AG10803 (cell line): Measurements from ENCODE around the gene GDF7.
"Not testable (repeated sequence)": the region's sequence is repeated elsewhere in the genome, so short reads cannot be mapped to it uniquely, and the experiment has no call there.

Source experiments
- DNase-seq: peaks from one replicate; pipeline ENCODE4 v3.0.0; 2010; ENCODE audit warnings: low read depth
- H3K4me3 ChIP-seq: 2 replicates; pipeline ENCODE4 v1.5.1; 2011; ENCODE audit warnings: mild to moderate bottlenecking, low read length, control low read depth
- TF ChIP-seq, protein P1 (sequence below): conservative IDR thresholded peaks from 2 replicates; pipeline ENCODE4 v1.5.1; 2011; ENCODE audit warnings: mild to moderate bottlenecking, low read length, control low read depth, inconsistent platforms

Gene GDF7

DNA sequence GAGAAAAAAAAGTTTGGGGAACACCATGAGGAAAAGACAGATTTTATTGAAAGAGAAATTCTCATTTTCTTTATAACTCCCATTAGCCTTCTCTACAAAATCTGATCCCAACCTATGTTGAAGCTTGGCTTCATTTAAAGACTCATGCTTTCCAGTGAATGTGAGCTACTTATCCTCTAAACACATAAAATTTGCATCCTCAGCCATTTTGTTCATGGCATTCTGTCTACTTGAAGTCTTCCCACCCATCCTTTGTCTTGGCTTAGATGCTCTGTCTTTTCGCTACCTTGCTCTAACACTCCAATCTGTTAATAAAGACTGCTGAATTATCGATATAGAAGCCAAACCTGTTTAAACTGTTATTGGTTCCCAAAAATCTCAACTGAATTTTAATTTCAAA is 39.3 kb downstream of the GDF7 start:
- TF ChIP-seq, protein P1, sequence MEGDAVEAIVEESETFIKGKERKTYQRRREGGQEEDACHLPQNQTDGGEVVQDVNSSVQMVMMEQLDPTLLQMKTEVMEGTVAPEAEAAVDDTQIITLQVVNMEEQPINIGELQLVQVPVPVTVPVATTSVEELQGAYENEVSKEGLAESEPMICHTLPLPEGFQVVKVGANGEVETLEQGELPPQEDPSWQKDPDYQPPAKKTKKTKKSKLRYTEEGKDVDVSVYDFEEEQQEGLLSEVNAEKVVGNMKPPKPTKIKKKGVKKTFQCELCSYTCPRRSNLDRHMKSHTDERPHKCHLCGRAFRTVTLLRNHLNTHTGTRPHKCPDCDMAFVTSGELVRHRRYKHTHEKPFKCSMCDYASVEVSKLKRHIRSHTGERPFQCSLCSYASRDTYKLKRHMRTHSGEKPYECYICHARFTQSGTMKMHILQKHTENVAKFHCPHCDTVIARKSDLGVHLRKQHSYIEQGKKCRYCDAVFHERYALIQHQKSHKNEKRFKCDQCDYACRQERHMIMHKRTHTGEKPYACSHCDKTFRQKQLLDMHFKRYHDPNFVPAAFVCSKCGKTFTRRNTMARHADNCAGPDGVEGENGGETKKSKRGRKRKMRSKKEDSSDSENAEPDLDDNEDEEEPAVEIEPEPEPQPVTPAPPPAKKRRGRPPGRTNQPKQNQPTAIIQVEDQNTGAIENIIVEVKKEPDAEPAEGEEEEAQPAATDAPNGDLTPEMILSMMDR: no peak
- no peak overlapping the region for H3K4me3 ChIP-seq
- no peak for DNase-seq

DNA sequence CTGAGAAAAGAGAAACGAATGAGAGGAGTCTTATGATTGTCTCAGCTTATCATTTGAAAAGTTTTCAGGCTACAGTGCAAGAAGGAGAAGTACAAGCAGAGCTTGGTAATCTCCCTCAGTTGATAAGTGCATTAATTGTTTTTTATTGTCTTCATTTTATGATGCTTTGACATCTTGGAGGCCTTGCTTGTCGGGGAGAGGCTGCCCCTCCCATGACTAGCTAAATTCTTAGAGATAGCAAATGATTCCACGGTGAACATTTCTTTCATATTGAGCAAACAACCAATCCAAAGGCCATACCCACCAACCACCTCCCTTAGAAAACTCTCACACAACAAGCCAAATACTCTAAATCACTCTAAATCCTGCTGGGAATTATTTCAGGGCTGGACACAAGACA is 39.8 kb downstream of the GDF7 start:
- H3K4me3 ChIP-seq: no peak overlapping the region
- DNase-seq: no peak
- TF ChIP-seq, protein P1: no peak

DNA sequence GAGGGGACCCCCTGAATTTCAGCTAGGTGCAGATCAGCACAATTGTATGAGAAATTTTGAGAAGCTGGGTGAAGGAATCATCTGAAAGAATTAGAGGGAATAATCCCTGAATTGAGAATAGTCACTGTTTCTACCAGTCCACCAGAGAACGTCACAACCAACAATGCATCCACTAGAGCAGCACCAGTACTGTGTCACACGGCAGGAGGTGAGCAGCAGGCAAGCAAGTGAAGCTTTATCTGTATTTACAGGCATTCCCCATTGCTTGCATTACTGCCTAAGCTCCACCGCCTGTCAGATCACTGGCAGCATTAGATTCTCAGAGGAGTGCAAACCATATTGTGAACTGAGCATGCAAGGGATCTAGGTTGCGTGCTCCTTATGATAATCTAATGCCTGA is 40.7 kb downstream of the GDF7 start:
- TF ChIP-seq, protein P1: no peak
- no peak overlapping the region for H3K4me3 ChIP-seq
- no peak for DNase-seq

DNA sequence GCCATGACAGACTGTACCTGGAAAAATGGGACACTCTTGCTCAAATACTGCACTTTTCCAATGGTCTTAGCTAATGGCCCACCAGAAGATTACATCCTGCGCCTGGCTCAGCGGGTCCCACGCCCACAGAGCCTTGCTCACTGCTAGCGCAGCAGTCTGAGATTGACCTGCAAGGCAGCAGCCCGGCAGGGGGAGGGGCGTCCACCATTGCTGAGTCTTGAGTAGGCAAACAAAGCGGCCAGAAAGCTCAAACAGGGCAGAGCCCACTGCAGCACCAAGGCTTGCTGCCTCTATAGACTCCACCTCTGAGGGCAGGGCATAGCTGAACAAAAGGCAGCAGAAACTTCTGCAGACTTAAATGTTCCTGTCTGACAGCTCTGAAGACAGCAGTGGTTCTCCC is 44.7 kb downstream of the GDF7 start:
- DNase-seq, H3K4me3 ChIP-seq: not testable (repeated sequence)

DNA sequence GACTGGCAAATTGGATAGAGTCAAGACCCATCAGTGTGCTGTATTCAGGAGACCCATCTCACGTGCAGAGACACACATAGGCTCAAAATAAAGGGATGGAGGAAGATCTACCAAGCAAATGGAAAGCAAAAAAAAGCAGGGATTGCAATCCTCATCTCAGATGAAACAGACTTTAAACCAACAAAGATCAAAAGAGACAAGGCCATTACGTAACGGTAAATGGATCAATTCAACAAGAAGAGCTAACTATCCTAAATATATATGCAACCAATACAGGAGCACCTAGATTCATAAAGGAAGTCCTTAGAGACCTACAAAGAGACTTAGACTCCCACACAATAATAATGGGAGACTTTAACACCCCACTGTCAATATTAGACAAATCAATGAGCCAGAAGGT is 46.6 kb downstream of the GDF7 start:
- H3K4me3 ChIP-seq, DNase-seq: not testable (repeated sequence)

DNA sequence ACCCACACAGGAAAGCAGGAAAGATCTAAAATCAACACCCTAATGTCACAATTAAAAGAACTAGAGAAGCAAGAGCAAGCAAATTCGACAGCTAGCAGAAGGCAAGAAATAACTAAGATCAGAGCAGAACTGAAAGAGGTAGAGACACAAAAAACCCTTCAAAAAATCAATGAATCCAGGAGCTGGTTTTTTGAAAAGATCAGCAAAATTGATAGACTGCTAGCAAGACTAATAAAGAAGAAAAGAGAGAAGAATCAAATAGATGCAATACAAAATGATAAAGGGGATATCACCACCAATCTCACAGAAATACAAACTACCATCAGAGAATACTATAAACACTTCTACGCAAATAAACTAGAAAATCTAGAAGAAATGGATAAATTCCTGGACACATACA is 47.5 kb downstream of the GDF7 start:
- DNase-seq, H3K4me3 ChIP-seq: not testable (repeated sequence)

DNA sequence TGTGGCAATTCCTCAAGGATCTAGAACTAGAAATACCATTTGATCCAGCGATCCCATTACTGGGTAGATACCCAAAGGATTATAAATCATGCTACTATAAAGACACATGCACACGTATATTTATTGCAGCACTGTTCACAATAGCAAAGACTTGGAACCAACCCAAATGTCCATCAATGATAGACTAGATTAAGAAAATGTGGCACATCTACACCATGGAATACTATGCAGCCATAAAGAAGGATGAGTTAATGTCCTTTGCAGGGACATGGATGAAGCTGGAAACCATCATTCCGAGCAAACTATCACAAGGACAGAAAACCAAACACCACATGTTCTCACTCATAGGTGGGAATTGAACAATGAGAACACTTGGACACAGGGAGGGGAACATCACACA is 49.2 kb downstream of the GDF7 start:
- not testable (repeated sequence) for DNase-seq, H3K4me3 ChIP-seq

DNA sequence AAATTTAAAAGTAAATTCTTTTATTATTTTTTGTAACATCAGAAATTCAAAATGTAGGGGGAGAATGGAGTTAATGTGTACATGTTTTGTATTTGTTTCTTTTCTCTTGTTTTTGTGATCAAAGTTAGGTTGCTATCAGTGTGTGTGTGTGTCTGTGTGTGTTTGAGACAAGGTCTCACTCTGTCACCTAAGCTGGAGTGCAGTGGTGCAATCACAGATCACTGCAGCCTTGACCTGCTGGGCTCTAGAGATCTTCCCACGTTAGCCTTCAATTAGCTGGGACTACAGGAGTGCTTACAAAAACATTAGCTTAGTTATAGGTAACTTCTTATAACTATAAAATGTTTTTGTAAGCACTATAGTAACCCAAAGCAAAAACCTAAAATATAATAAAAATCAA is 50.7 kb downstream of the GDF7 start:
- no peak overlapping the region for H3K4me3 ChIP-seq
- TF ChIP-seq, protein P1: no peak
- DNase-seq: no peak

DNA sequence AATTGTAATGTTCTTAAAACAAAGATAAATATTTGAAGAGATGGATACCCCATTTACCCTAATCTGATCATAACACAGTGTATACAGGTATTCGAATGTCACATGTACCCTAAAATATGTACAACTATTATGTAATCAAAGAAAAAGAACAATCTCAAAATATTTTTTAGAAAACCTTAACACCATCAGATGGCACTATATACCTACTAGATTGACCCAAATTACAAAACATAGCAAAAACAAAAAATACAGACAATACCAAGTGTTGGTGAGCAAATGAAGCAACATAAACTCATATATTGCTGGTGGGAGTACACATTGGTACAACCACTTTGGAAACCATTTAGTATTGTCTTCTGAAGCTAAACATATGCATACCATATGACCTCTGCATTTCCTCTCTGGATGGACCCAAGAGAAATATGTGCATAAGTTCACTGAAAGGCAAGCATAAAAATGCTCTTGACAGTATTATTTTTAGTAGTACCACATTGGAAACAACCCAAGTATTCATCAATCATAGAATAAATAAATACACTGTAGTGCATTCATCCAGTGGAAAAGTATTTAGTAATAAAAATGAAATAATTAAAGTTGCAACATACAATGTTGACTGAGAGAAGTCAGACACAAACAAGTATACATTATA is 55.8 kb downstream of the GDF7 start:
- TF ChIP-seq, protein P1: no peak
- no peak overlapping the region for H3K4me3 ChIP-seq
- peak; percentile 20 for DNase-seq
